Karpas-422 (cell line): Measurements from ENCODE around the gene CCDC81. TPM values are rescaled to one million over a fixed set of nuclear protein-coding genes. Genes with fewer than 3 reads are reported as not detected.
A peak's percentile ranks its signal among the peaks of the same experiment; 100 is the strongest.

Experiments
- DNase-seq: peaks from one replicate; pipeline ENCODE4 v3.0.0-alpha.2; 2015
- H2AFZ ChIP-seq: fragments of 200-600 bp; sonication (generic); 2 replicates; pipeline ENCODE4 v1.6.1; 2014; ENCODE audit warnings: antibody characterized with exemption, low read length, mixed read lengths
- H3K27ac ChIP-seq: fragments of 200-600 bp; sonication (generic); 2 replicates; pipeline ENCODE4 v1.5.1; 2014; ENCODE audit warnings: mild to moderate bottlenecking, low read length, moderate library complexity
- H3K27me3 ChIP-seq: fragments of 200-600 bp; sonication (generic); 2 replicates; pipeline ENCODE4 v1.6.1; 2014; ENCODE audit warnings: low read length, mixed read lengths
- H3K36me3 ChIP-seq: fragments of 200-600 bp; sonication (generic); 2 replicates; pipeline ENCODE4 v1.6.1; 2014; ENCODE audit warnings: low read length, mixed read lengths; ENCODE audit not compliant: insufficient read depth
- H3K4me1 ChIP-seq: fragments of 200-600 bp; sonication (generic); 2 replicates; pipeline ENCODE4 v1.6.1; 2014; ENCODE audit warnings: mild to moderate bottlenecking, low read length, mixed read lengths
- H3K4me2 ChIP-seq: fragments of 200-600 bp; sonication (generic); 2 replicates; pipeline ENCODE4 v1.6.1; 2014; ENCODE audit warnings: low read length, low read depth, mild to moderate bottlenecking; ENCODE audit not compliant: poor library complexity, severe bottlenecking
- H3K4me3 ChIP-seq: fragments of 200-600 bp; sonication (generic); 2 replicates; pipeline ENCODE4 v1.5.1; 2014; ENCODE audit warnings: mild to moderate bottlenecking, antibody characterized with exemption, low read length, mixed read lengths
- H3K79me2 ChIP-seq: fragments of 200-600 bp; sonication (generic); 2 replicates; pipeline ENCODE4 v1.6.1; 2014; ENCODE audit warnings: mild to moderate bottlenecking, low read length, mixed read lengths
- H3K9ac ChIP-seq: fragments of 200-600 bp; sonication (generic); 2 replicates; pipeline ENCODE4 v1.6.0; 2014; ENCODE audit warnings: low read length
- H3K9me2 ChIP-seq: fragments of 200-600 bp; sonication (generic), shearing (Covaris generic); replicated peaks from 2 replicates; pipeline ENCODE4 v1.6.0; 2014; ENCODE audit warnings: mild to moderate bottlenecking, low read length, moderate library complexity; ENCODE audit not compliant: insufficient read depth
- H3K9me3 ChIP-seq: fragments of 300-700, 200-600 bp; sonication (generic); 2 replicates; pipeline ENCODE4 v1.6.1; 2014; ENCODE audit warnings: low read length, mixed read lengths
- H4K20me1 ChIP-seq: fragments of 200-600 bp; sonication (generic); 2 replicates; pipeline ENCODE4 v1.6.1; 2014; ENCODE audit warnings: mild to moderate bottlenecking, antibody characterized with exemption, low read length, low read depth; ENCODE audit not compliant: insufficient read depth
- total RNA-seq: library from RNA; depleted of rRNA; stranded (reverse); fragments of >200 nt; shearing (Covaris generic); gene quantifications from 2 replicates; pipeline ENCODE4 v1.2.3, GENCODE V29; 2014; ENCODE audit warnings: low replicate concordance

The CCDC81 gene
- total RNA-seq, 1 experiment from 2014 or later = 1.6 TPM

DNA sequence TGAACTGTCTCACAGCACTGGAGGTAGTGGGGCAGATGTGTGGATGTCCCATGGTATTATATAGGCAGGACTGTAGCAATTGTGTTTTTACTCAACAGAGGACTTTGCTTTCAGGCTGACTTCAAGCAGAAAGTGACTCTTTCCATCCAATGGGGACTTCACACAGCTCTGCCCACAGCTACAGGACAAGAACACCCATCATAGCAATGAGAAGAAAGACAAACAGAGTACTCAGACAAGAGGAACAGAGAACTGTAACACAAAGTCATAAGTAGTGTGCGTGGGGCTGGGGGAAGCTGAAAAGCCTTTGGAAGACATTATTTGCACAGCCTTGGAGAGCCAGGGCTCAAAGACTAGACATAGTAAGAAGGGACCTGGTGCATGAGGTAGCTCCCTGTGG, 70.3 kb downstream of the CCDC81 start:
- Histone ChIP-seq H3K4me3 (no peak overlapping the region), H3K4me2 (no peak overlapping the region), H4K20me1 (no peaks in the 10 kb centered on the region), H3K36me3 (no peaks in the 10 kb centered on the region), H3K4me1 (no peaks in the 10 kb centered on the region), H3K9me2 (no peaks in the 10 kb centered on the region), H3K79me2 (no peaks in the 10 kb centered on the region), H3K9me3 (no peaks in the 10 kb centered on the region), H3K27me3 (no peaks in the 10 kb centered on the region), H3K9ac (no peak overlapping the region), H2AFZ (no peak overlapping the region), H3K27ac (no peak overlapping the region)
- no peak for DNase-seq

DNA sequence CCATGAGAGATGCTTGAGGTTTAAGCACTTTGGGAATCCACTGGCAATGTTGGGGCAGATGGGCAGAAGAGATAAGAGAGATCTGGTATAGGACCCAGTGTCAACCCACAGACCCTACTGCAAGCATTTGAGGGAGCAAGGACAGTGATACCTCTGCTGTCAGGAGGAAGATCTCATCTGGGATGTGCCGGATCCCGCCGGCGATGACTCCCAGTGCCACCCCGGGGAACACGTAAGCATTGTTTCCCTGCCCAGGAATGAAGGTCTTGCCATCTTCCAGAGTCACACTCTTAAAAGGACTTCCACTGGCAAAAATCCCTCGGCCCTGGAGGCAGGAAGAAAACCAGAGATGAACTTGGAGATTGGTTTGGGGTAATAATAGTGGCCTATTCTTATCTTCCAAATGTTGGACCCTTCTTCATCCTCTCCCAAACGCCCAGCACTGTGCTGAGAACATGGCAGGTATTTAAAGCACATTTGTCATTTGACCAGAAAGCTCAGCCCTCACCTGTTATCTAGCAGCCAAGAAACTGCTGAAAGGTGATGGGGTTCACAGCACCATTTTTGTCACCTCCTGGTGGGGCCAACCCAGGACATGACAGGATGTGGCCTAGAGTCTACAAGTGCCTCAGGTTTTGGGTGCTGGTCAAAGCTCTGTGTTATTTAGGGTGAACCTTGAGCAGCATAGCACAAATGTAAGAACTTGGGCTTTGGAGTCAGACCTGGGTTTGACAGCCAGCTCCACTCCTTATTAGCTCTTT, 71.7 kb downstream of the CCDC81 start:
- no peak for DNase-seq
- H3K9me2 ChIP-seq = no peaks in the 10 kb centered on the region
- no peak overlapping the region for H2AFZ ChIP-seq
- H3K27ac ChIP-seq = no peak overlapping the region
- H3K4me2 ChIP-seq = no peak overlapping the region
- H3K36me3 ChIP-seq = no peaks in the 10 kb centered on the region
- no peaks in the 10 kb centered on the region for H3K27me3 ChIP-seq
- no peak overlapping the region for H3K4me3 ChIP-seq
- no peaks in the 10 kb centered on the region for H3K9me3 ChIP-seq
- no peaks in the 10 kb centered on the region for H3K79me2 ChIP-seq
- no peaks in the 10 kb centered on the region for H4K20me1 ChIP-seq
- H3K4me1 ChIP-seq = no peaks in the 10 kb centered on the region
- H3K9ac ChIP-seq = no peak overlapping the region

DNA sequence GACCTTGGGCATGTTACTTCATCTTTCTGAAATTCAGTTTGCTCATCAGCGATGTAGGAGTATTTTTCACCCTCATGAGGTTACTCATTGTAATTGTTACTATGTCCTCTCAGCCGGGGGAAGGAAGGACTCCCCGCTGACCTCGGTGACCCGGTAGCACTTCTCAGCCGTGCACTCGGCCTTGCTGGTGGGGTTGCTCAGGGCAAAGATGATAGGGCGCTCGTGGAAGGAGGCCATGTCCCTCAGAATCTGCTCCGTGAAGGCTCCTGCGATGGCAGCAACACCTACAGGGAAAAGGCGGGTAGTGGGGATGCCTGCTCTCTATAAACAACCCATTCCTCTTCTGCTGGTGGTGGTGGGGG, 72.2 kb downstream of the CCDC81 start:
- Histone ChIP-seq H3K79me2 (no peaks in the 10 kb centered on the region), H3K9me3 (no peaks in the 10 kb centered on the region), H3K9me2 (no peaks in the 10 kb centered on the region), H3K4me2 (no peak overlapping the region), H3K27ac (no peak overlapping the region), H2AFZ (no peak overlapping the region), H3K27me3 (no peaks in the 10 kb centered on the region), H3K9ac (no peak overlapping the region), H3K4me1 (no peaks in the 10 kb centered on the region), H4K20me1 (no peaks in the 10 kb centered on the region), H3K36me3 (no peaks in the 10 kb centered on the region), H3K4me3 (no peak overlapping the region)
- no peak for DNase-seq

DNA sequence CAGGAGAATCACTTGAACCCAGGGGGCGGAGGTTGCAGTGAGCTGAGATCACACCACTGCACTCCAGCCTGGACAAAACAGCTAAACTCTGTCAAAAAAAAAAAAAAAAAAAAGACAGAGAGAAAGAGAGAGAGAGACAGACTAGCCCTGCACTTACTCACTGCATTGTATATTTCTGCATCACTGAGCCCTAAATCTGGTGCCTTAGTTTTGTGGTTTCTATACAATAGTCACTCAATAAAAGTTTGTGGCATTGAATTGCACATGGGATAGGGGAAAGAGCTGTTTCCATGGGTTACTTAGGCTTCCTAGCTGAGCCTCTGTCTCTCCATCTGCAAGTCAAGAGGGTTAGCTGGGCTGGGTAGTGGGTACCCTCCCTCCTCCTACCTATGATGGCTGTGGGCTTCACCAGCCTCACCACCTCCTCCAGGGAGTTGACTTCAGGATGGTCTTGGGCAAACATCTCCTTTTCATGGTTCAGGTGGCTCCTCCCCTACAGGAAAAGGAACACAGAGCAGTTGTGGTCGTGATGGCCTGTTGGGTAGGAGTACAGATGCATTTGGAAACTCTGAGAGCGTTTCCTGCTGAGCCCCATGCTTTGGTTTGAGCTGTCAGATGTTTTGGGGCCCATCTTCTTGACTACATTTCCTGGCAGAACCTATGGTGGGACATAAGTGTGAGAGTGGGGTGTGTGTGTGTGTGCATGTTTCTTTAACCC, 73.2 kb downstream of the CCDC81 start:
- Histone ChIP-seq H3K9me3 (no peaks in the 10 kb centered on the region), H3K4me1 (no peaks in the 10 kb centered on the region), H3K79me2 (no peaks in the 10 kb centered on the region), H4K20me1 (no peaks in the 10 kb centered on the region), H3K36me3 (no peaks in the 10 kb centered on the region), H3K9ac (no peak overlapping the region), H3K4me2 (no peak overlapping the region), H3K9me2 (no peaks in the 10 kb centered on the region), H2AFZ (no peak overlapping the region), H3K27ac (no peak overlapping the region), H3K4me3 (no peak overlapping the region), H3K27me3 (no peaks in the 10 kb centered on the region)
- no peak for DNase-seq

DNA sequence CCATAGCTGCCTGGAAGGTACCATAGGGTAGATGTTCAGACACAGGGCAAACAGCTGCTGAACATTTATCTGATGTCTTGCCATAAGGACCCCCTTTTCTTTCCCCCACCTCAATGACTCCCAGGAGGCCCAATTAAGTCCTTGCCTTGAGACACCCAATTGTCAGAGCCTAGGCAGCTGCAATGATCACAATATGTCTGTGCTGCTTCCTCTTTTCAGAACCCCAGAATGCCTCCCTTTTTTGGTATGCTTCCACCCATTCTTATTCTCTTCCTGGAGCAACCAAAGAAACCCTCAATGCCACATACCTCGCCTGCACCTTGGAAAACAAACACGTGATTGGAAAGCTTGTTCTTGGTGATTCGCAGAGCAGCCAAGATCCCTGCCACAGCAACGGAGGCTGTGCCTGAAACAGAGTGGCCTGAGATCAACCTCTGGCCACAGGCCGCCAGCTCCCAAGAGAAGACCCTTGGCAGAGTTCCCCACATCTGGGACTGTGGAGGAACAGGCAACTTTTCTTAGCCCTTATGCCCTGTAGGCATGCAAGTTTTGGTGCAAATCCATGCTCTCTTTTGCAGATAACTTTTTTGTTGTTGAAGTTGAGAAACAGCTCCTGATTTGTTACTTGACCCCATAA, 75.4 kb downstream of the CCDC81 start:
- Histone ChIP-seq H3K4me2 (no peak overlapping the region), H4K20me1 (no peaks in the 10 kb centered on the region), H2AFZ (no peak overlapping the region), H3K9ac (no peak overlapping the region), H3K79me2 (no peaks in the 10 kb centered on the region), H3K4me3 (no peak overlapping the region), H3K9me3 (no peaks in the 10 kb centered on the region), H3K27me3 (no peaks in the 10 kb centered on the region), H3K27ac (no peak overlapping the region), H3K4me1 (no peaks in the 10 kb centered on the region), H3K36me3 (no peaks in the 10 kb centered on the region), H3K9me2 (no peaks in the 10 kb centered on the region)
- no peak for DNase-seq

DNA sequence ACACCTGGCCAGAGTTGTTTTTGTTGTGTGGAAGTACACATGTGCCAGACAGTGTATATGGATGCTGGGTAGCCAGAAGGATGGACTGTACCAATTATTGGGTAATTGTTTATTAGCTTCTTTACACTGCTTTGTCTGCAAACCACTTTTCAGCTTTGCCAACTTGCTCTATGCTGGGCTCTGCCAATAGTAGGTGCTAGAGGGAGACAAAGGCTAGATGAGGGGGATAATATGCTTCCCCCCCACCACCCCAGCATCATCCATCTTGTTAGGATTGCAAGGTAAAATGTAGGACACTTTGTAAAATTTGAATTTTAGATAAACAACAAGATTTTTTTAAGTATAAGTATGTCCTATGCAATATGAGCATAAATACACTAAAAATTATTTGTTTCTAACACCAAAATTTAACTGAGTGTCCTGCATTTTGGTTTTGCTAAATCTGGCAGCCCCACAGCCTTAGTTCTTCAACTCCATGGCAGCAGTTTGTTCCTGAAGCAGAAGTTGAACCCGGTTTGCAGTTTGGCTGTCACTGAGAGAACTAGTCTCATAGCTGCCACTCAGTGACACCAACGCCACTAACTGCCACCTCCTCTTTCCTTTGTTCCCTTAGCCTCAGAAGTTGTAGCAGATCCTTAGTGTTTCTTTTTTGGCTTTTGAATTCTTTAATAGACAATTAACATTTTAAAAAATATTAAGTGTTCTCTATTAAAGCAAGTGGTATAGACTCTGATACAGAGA, 78.8 kb downstream of the CCDC81 start:
- H3K9me2 ChIP-seq = no peaks in the 10 kb centered on the region
- H3K79me2 ChIP-seq = no peaks in the 10 kb centered on the region
- no peaks in the 10 kb centered on the region for H3K9me3 ChIP-seq
- no peak overlapping the region for H3K9ac ChIP-seq
- H3K4me2 ChIP-seq = no peak overlapping the region
- H3K27ac ChIP-seq = no peak overlapping the region
- H3K36me3 ChIP-seq = no peaks in the 10 kb centered on the region
- H3K4me1 ChIP-seq = no peaks in the 10 kb centered on the region
- H4K20me1 ChIP-seq = no peaks in the 10 kb centered on the region
- no peak overlapping the region for H2AFZ ChIP-seq
- DNase-seq = no peak
- no peak overlapping the region for H3K4me3 ChIP-seq
- no peaks in the 10 kb centered on the region for H3K27me3 ChIP-seq

DNA sequence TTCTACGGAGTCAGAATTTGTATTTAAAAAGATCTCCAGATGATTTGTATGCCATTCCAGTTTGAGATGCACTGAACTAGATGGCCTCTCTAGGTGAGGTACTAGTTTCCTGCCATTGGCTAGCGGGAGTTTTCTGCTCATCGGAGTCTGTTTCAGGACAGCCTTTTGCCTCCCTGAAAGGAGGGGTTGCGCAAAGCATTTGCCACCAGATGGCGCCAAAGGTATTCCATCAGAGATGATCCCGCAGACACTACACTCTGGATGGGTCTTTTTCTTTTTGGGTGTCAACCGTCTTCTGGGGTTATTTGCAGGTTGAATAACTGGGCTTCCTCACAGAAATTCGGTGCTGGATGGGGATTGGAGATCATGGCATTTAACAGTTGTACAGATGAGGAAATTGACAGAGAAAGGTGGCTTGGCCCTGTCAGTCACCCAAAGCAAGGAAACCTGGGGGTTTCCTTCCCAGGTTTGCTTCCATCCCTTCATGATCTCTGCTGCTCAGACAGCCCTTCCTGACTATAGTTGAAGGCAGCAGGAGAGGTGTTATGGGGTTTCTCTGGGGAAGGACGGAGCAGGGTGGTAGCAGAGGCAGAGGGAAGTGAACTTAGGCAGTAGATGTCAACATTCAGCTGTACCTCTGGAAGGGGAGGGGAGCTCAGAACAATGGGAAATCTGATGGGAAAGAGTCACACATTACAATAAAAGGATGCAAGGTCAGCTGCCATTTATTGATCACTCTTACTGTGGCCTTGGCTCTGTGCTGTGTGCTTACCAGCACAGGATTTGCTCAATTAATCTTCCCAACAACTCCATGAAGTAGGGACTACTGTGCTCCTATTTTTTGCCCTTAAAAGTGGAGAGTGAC, 81.6 kb downstream of the CCDC81 start:
- Histone ChIP-seq H3K36me3 (no peaks in the 10 kb centered on the region), H3K4me2 (no peak overlapping the region), H4K20me1 (no peaks in the 10 kb centered on the region), H3K9me3 (no peaks in the 10 kb centered on the region), H3K4me1 (no peaks in the 10 kb centered on the region), H3K79me2 (no peaks in the 10 kb centered on the region), H3K4me3 (no peak overlapping the region), H2AFZ (no peak overlapping the region), H3K9me2 (no peaks in the 10 kb centered on the region), H3K27me3 (no peaks in the 10 kb centered on the region), H3K27ac (no peak overlapping the region), H3K9ac (no peak overlapping the region)
- peak; percentile 98 for DNase-seq
